Esophagus muscularis mucosa (tissue), 3 donors: ENCODE results near the gene SFXN5.

Source experiments
- CTCF ChIP-seq, 3 experiments: fragments of 200-600 bp in 2 of 3; fragments of 450-650 bp in 1 of 3; sonication (generic) in 2 of 3; IDR thresholded peaks; one replicate each; pipeline ENCODE4 v1.5.1; 2017 to 2019; ENCODE audit warnings: antibody characterized with exemption in 3 of 3, mild to moderate bottlenecking in 2 of 3, moderate library complexity in 1 of 3
- POLR2A ChIP-seq: fragments of 450-650 bp; IDR thresholded peaks from one replicate; pipeline ENCODE4 v1.6.1; 2017; ENCODE audit warnings: antibody characterized with exemption, moderate library complexity, mild to moderate bottlenecking, low read depth

DNA sequence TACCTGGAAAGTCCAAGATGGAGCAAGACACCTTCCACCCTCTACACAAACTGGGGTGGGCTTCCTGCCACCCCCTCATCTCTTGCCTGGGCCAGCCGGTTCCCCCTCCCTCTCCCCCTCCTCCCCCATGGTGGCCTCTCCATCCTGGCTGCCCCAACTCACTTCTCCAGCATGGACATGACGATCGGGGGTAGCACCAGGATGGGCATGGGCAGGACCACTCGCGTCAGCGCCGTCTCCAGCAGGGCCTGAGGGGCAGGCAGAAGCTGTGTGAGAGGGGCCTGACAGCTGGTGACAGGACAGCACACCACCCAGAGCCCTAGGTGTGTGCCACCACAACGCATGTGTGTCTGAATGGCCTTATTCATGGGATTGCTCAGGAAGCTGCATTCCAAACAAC, 103.2 kb downstream of the SFXN5 start:
- no peak for TF ChIP-seq CTCF (IDR thresholded peaks at IDR 0.05)
- TF ChIP-seq POLR2A = no peak
